IMR-90 (cell line): ENCODE data around the gene CELA2A. TPM values are rescaled to one million over a fixed set of nuclear protein-coding genes. Genes with fewer than 3 reads are reported as not detected.

Source experiments
- ATAC-seq: fragments of 200-7000 bp; cut with Tn5 transposase; 2 replicates; pipeline ENCODE4 v1.9.1; 2020; ENCODE audit warnings: low read depth, mild to moderate bottlenecking, moderate library complexity
- BruUV-seq: library from RNA; stranded (reverse); fragments of 400-500 nt; replicated peaks from 2 replicates; lab custom pipeline; 2021; lab: Mats Ljungman, UMichigan
- CTCF ChIA-PET: fragments of 300-600 bp; formaldehyde crosslinking; extraction: SDS; loops from one replicate; lab custom pipeline; 2021; ENCODE audit warnings: antibody characterized with exemption; lab: Yijun Ruan, JAX
- POLR2A ChIA-PET: fragments of 300-600 bp; sonication (Branson Sonifier 250); formaldehyde crosslinking; loops from one replicate; lab custom pipeline; 2022; ENCODE audit warnings: antibody characterized with exemption; ENCODE audit not compliant: unreplicated experiment; lab: Charles Lee
- DNase-seq: peaks from one replicate; pipeline ENCODE4 v3.0.0; 2013
- H2AFZ ChIP-seq: replicated peaks from 2 replicates; pipeline ENCODE3; 2013; ENCODE audit warnings: low read length, mild to moderate bottlenecking; ENCODE audit not compliant: poor library complexity
- H2AK5ac ChIP-seq: 2 replicates; pipeline ENCODE4 v1.6.1; 2013; ENCODE audit warnings: low read depth, low read length, inconsistent platforms
- H2AK9ac ChIP-seq: replicated peaks from 2 replicates; pipeline ENCODE3; 2013; ENCODE audit warnings: mild to moderate bottlenecking, low read depth, low read length, moderate library complexity; ENCODE audit not compliant: poor library complexity
- H2BK120ac ChIP-seq: 2 replicates; pipeline ENCODE4 v1.6.1; 2013; ENCODE audit warnings: low read depth, low read length, inconsistent platforms
- H2BK15ac ChIP-seq: 3 replicates; pipeline ENCODE4 v1.6.1; 2013; ENCODE audit warnings: low read depth, low read length, inconsistent platforms
- H2BK20ac ChIP-seq: 2 replicates; pipeline ENCODE4 v1.6.1; 2013; ENCODE audit warnings: low read depth, mild to moderate bottlenecking, inconsistent platforms, low read length, moderate library complexity
- H2BK5ac ChIP-seq: 2 replicates; pipeline ENCODE4 v1.6.1; 2013; ENCODE audit warnings: mild to moderate bottlenecking, low read depth, low read length, inconsistent platforms; ENCODE audit not compliant: poor library complexity, severe bottlenecking
- H3K14ac ChIP-seq: replicated peaks from 2 replicates; pipeline ENCODE4 v1.6.1; 2013; ENCODE audit warnings: low read depth, low read length, inconsistent platforms
- H3K18ac ChIP-seq: 2 replicates; pipeline ENCODE4 v1.6.1; 2013; ENCODE audit warnings: low read depth, low read length, control low read depth
- H3K23ac ChIP-seq: 2 replicates; pipeline ENCODE4 v1.6.1; 2013; ENCODE audit warnings: low read depth, low read length, inconsistent platforms
- H3K27ac ChIP-seq: 2 replicates; pipeline ENCODE4 v1.5.1; 2013; ENCODE audit warnings: mild to moderate bottlenecking, control low read depth, low read length; ENCODE audit not compliant: insufficient read depth
- H3K27me3 ChIP-seq: 2 replicates; pipeline ENCODE4 v1.6.1; 2013; ENCODE audit warnings: low read length; ENCODE audit not compliant: control insufficient read depth, insufficient read depth
- H3K36me3 ChIP-seq: 2 replicates; pipeline ENCODE4 v1.6.1; 2013; ENCODE audit warnings: low read length, mixed read lengths; ENCODE audit not compliant: control insufficient read depth, insufficient read depth
- H3K4ac ChIP-seq: 2 replicates; pipeline ENCODE4 v1.6.1; 2013; ENCODE audit warnings: low read depth, low read length, inconsistent platforms
- H3K4me1 ChIP-seq: 2 replicates; pipeline ENCODE4 v1.6.1; 2013; ENCODE audit warnings: low read length, mixed read lengths; ENCODE audit not compliant: control insufficient read depth, insufficient read depth
- H3K4me2 ChIP-seq: 2 replicates; pipeline ENCODE4 v1.6.1; 2013; ENCODE audit warnings: low read depth, mild to moderate bottlenecking, control low read depth, low read length, moderate library complexity
- H3K4me3 ChIP-seq: 2 replicates; pipeline ENCODE4 v1.5.1; 2013; ENCODE audit warnings: low read depth, mild to moderate bottlenecking, control low read depth, low read length, moderate library complexity; ENCODE audit not compliant: insufficient read depth
- H3K56ac ChIP-seq: 2 replicates; pipeline ENCODE4 v1.6.1; 2013; ENCODE audit warnings: low read length, inconsistent platforms; ENCODE audit not compliant: insufficient read depth; ENCODE audit errors: extremely low read depth
- H3K79me1 ChIP-seq, 2 experiments: 2 replicates each; pipeline ENCODE4 v1.6.1; 2013; ENCODE audit warnings: low read length in 2 of 2, inconsistent platforms in 1 of 2, low read depth in 1 of 2
- H3K9ac ChIP-seq: 2 replicates; pipeline ENCODE4 v1.6.1; 2013; ENCODE audit warnings: low read depth, low read length, control low read depth
- H3K9me1 ChIP-seq: 2 replicates; pipeline ENCODE4 v1.6.1; 2013; ENCODE audit warnings: low read length, inconsistent platforms; ENCODE audit not compliant: insufficient read depth
- H3K9me3 ChIP-seq: 2 replicates; pipeline ENCODE4 v1.6.1; 2013; ENCODE audit warnings: low read length; ENCODE audit not compliant: control insufficient read depth, insufficient read depth
- H4K20me1 ChIP-seq: 2 replicates; pipeline ENCODE4 v1.6.1; 2013; ENCODE audit warnings: low read length, inconsistent platforms; ENCODE audit not compliant: insufficient read depth
- H4K5ac ChIP-seq: 2 replicates; pipeline ENCODE4 v1.6.1; 2013; ENCODE audit warnings: mild to moderate bottlenecking, low read depth, low read length, control low read depth
- H4K8ac ChIP-seq, 2 experiments: 2 replicates each; pipeline ENCODE4 v1.6.1; 2013; ENCODE audit warnings: low read depth in 2 of 2, low read length in 2 of 2, control low read depth in 1 of 2, inconsistent platforms in 1 of 2
- H4K91ac ChIP-seq: 2 replicates; pipeline ENCODE4 v1.6.1; 2013; ENCODE audit warnings: low read depth, low read length, inconsistent platforms; ENCODE audit not compliant: insufficient read depth
- MAZ ChIP-seq: IDR thresholded peaks from 2 replicates; pipeline ENCODE4 v1.6.1; 2012; ENCODE audit warnings: low read depth, mild to moderate bottlenecking, low read length, improper control_type of control experiment, moderate library complexity, borderline replicate concordance
- MXI1 ChIP-seq: IDR thresholded peaks from 2 replicates; pipeline ENCODE4 v1.6.1; 2012; ENCODE audit warnings: low read depth, mild to moderate bottlenecking, low read length, moderate library complexity, borderline replicate concordance
- POLR2A ChIP-seq: IDR thresholded peaks from 2 replicates; pipeline ENCODE4 v1.6.1; 2012; ENCODE audit warnings: mild to moderate bottlenecking, low read depth, low read length
- SMC3 ChIP-seq: fragments of 150-350 bp; IDR thresholded peaks from 2 replicates; pipeline ENCODE4 v1.6.1; 2016; ENCODE audit warnings: low read depth, mild to moderate bottlenecking, antibody characterized with exemption, low read length, moderate library complexity
- WGBS, 2 experiments: methylation state at CpG; one replicate each; pipeline versions ENCODE4 v1.1.5 to v1.1.7; 2013; ENCODE audit warnings: missing lambda C conversion rate in 2 of 2; ENCODE audit not compliant: insufficient read length in 1 of 2; ENCODE audit errors: extremely low coverage in 2 of 2; 5-methylcytosine and 5-hydroxymethylcytosine counted together
- dilution Hi-C: fragments of 300-500 bp; cut with HindIII; formaldehyde crosslinking; loops from one replicate; pipeline ENCODE4 v1.14.3; 2018; ENCODE audit warnings: low sequenced_read_pairs; ENCODE audit not compliant: unreplicated experiment
- in situ Hi-C: fragments of 300-500 bp; cut with MboI; formaldehyde crosslinking; loops from 3 replicates; pipeline ENCODE4 v1.14.3; 2019; ENCODE audit warnings: low sequenced_read_pairs, inconsistent platforms, mixed read lengths
- intact Hi-C: fragments of 100-400 bp; cut with micrococcal nuclease; formaldehyde crosslinking; loops from 2 replicates; pipeline ENCODE4 v1.10.0; 2022
- polyA plus RNA-seq, 3 experiments: library from polyadenylated mRNA; depleted of rRNA; stranded (reverse); fragments of >200 nt; gene quantifications; 2 replicates each; pipeline ENCODE4 v1.2.3, GENCODE V29; 2012; ENCODE audit warnings: low replicate concordance in 1 of 3
- total RNA-seq: library from RNA; depleted of rRNA; stranded (reverse); fragments of >200 nt; gene quantifications from 2 replicates; pipeline ENCODE4 v1.2.3, GENCODE V29; 2012
- TF ChIP-seq, protein P1 (sequence below): conservative IDR thresholded peaks from 2 replicates; pipeline ENCODE4 v1.5.1; 2012; ENCODE audit warnings: mild to moderate bottlenecking, low read depth, low read length, improper control_type of control experiment
- TF ChIP-seq, protein P2 (sequence below): fragments of 150-350 bp; IDR thresholded peaks from 2 replicates; pipeline ENCODE4 v1.6.1; 2017; ENCODE audit warnings: mild to moderate bottlenecking, antibody characterized with exemption, low read length, low read depth

CELA2A gene
- total and polyA plus RNA-seq, 2 of the 4 experiments (the other 2 are of a cell fraction), result not detected

DNA sequence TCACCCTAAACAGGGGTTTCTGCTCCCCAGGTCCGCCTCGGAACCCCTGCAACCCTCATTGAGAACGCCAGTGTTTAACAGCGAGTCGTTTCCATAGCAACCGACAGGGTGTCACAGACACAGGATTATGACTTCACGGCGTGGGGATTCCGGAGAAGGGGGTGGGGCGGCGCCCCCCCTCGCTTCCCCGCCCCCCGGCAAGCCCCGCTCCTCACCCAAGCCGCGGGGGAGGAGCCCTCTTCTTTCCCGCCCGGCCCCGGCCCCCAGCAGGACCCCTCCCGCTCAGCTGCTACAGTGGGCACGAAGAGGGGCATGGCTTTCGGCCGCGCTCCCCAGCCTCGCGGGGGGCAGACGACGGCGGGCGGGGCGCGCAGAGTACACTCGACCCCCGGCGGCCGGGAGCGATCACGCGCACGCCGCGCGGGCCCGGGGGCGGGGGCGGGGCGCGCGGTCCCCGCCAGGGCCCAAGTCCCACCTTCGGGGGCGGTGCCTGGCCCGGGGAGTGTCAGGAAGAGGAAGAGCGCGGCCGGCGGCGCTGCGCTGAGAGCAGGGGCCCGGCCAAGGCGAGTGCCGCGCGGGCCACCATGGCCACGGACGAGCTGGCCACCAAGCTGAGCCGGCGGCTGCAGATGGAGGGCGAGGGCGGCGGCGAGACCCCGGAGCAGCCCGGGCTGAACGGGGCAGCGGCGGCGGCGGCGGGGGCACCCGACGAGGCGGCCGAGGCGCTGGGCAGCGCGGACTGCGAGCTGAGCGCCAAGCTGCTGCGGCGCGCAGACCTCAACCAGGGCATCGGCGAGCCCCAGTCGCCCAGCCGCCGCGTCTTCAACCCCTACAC is 46.9 kb upstream of the CELA2A start, which contains the start of gene EFHD2:
Gene EFHD2 (plus strand): TSS at position 501 of the 835 bp plus-strand sequence. CDS start 84 bp downstream, at position 585.
- Histone ChIP-seq H2BK120ac (peak within 1 kb of the TSS; percentile 73), H2BK5ac (peak within 1 kb of the TSS; percentile 51), H4K20me1 (peaks cover 25% of the 10 kb centered on the region), H3K4me1 (peaks cover 25% of the 10 kb centered on the region), H3K23ac (peak within 1 kb of the TSS; percentile 93), H3K4me2 (peak within 1 kb of the TSS; percentile 81), H2AK9ac (peak within 1 kb of the TSS; percentile 98), H3K4ac (peak within 1 kb of the TSS; percentile 91), H2AK5ac (peak within 1 kb of the TSS; percentile 91), H3K36me3 (peaks cover 4% of the 10 kb centered on the region; the same call in 1 of the 2 replicates), H2AFZ (peak within 1 kb of the TSS; percentile 97), H4K5ac (no peak within 1 kb of the TSS), H2BK20ac (no peak within 1 kb of the TSS; the same call in 1 of the 2 replicates), H3K9ac (peak within 1 kb of the TSS; percentile 67), H3K79me1 (peaks cover 9 to 43% of the 10 kb centered on the region in 2 experiments; a peak in 3 of 4 replicates), H3K4me3 (peak within 1 kb of the TSS; percentile 99), H4K8ac (peak within 1 kb of the TSS in 1 of 2 experiments; percentile 63; a peak in 2 of 4 replicates), H4K91ac (peak within 1 kb of the TSS; percentile 66), H3K9me3 (no peaks in the 10 kb centered on the region), H2BK15ac (peak within 1 kb of the TSS; percentile 70; the same call in 1 of the 3 replicates), H3K9me1 (peaks cover 15% of the 10 kb centered on the region; the same call in 1 of the 2 replicates), H3K18ac (peak within 1 kb of the TSS; percentile 0; the same call in 1 of the 2 replicates), H3K27ac (peak within 1 kb of the TSS; percentile 54), H3K27me3 (no peaks in the 10 kb centered on the region), H3K14ac (peak within 1 kb of the TSS; percentile 96), H3K56ac (peak within 1 kb of the TSS; percentile 47; the same call in 1 of the 2 replicates)
- dilution Hi-C loops (no loop called here), in situ Hi-C loops (loop anchor here (5.0 kb wide), 1 partner anchor 67 kb away; no protein-coding TSS in a partner anchor), intact Hi-C loops (loop anchor here (2.0 kb wide), 2 partner anchors 23 to 77 kb away; no protein-coding TSS in a partner anchor)
- DNase-seq (peak; percentile 71), ATAC-seq (peak; percentile 93)
- BruUV-seq, result no TSS peak
- POLR2A ChIA-PET, result no interaction called here
- WGBS, 2 experiments, result 1% methylated on average over 42 of the region's 99 CpGs; no CpG with 5 or more reads in 1 of the 2 experiments
- CTCF ChIA-PET, result interaction anchor here (0.6 kb wide), 1 partner anchor 127 kb away, joined by 5 read pairs; no protein-coding TSS in a partner anchor
- TF ChIP-seq SMC3, result no peak
- peak; percentile 84 for TF ChIP-seq POLR2A
- no peak; the same call in 1 of the 2 replicates for TF ChIP-seq MXI1
- peak; percentile 87; the same call in 1 of the 2 replicates for TF ChIP-seq MAZ
- TF ChIP-seq, protein P1, sequence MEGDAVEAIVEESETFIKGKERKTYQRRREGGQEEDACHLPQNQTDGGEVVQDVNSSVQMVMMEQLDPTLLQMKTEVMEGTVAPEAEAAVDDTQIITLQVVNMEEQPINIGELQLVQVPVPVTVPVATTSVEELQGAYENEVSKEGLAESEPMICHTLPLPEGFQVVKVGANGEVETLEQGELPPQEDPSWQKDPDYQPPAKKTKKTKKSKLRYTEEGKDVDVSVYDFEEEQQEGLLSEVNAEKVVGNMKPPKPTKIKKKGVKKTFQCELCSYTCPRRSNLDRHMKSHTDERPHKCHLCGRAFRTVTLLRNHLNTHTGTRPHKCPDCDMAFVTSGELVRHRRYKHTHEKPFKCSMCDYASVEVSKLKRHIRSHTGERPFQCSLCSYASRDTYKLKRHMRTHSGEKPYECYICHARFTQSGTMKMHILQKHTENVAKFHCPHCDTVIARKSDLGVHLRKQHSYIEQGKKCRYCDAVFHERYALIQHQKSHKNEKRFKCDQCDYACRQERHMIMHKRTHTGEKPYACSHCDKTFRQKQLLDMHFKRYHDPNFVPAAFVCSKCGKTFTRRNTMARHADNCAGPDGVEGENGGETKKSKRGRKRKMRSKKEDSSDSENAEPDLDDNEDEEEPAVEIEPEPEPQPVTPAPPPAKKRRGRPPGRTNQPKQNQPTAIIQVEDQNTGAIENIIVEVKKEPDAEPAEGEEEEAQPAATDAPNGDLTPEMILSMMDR, result peak; percentile 5; the same call in 1 of the 2 replicates
- TF ChIP-seq, protein P2, sequence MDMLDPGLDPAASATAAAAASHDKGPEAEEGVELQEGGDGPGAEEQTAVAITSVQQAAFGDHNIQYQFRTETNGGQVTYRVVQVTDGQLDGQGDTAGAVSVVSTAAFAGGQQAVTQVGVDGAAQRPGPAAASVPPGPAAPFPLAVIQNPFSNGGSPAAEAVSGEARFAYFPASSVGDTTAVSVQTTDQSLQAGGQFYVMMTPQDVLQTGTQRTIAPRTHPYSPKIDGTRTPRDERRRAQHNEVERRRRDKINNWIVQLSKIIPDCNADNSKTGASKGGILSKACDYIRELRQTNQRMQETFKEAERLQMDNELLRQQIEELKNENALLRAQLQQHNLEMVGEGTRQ, result no peak
